ENCODE data around the gene VPREB3. TPM values are rescaled to one million over a fixed set of nuclear protein-coding genes. Genes with fewer than 3 reads are reported as not detected.
A peak's percentile ranks its signal among the peaks of the same experiment; 100 is the strongest.

VPREB3 gene
- polyA plus RNA-seq, 10 donors = 0.26 to 1.4 (median 0.84) TPM; not detected in 1

GRCh38 chr22:23767673-23768548 lies 13.7 kb upstream of the VPREB3 start, which contains the start of gene CHCHD10:
TSS of gene CHCHD10 (minus strand) at chr22:23767972. CDS start at chr22:23767874, 98 bp downstream.
- DNase-seq = peak in 2 of 3 donors; percentile 82 to 91

- DNase-seq = peak in 1 of 3 donors; percentile 33
Observed at GRCh38 chr22:23767303-23767672, 13.1 kb upstream of the VPREB3 start.

- DNase-seq = no peak
Observed at GRCh38 chr22:23764899-23765881, 11.0 kb upstream of the VPREB3 start.

- no peak for DNase-seq
Observed at GRCh38 chr22:23763954-23764353, 9.7 kb upstream of the VPREB3 start.

- DNase-seq = no peak
Observed at GRCh38 chr22:23763579-23763945, 9.3 kb upstream of the VPREB3 start.

GRCh38 chr22:23762842-23763578 lies 8.8 kb upstream of the VPREB3 start, which contains the start of gene C22orf15:
TSS of gene C22orf15 (plus strand) at chr22:23762990. CDS start at chr22:23763307, 317 bp downstream.
- peak in 1 of 3 donors; percentile 50 for DNase-seq

- DNase-seq = no peak
Observed at GRCh38 chr22:23760056-23760455, 5.8 kb upstream of the VPREB3 start.

- no peak for DNase-seq
Observed at GRCh38 chr22:23759566-23759965, 5.3 kb upstream of the VPREB3 start.

- DNase-seq = no peak
Observed at GRCh38 chr22:23756891-23757290, 2.7 kb upstream of the VPREB3 start.

- DNase-seq = no peak
Observed at GRCh38 chr22:23755711-23756110, 1.5 kb upstream of the VPREB3 start.

GRCh38 chr22:23754980-23755636 lies 883 bp upstream of the VPREB3 start:
- no peak for DNase-seq

GRCh38 chr22:23753385-23753784 lies 840 bp downstream of the VPREB3 start:
- DNase-seq = no peak

- DNase-seq = no peak
Observed at GRCh38 chr22:23752750-23753149, 1.5 kb downstream of the VPREB3 start.

GRCh38 chr22:23752090-23752691 lies 2.0 kb downstream of the VPREB3 start:
- DNase-seq = no peak

- DNase-seq = no peak
Observed at GRCh38 chr22:23751441-23751996, 2.7 kb downstream of the VPREB3 start.

- DNase-seq = peak; percentile 83 to 93 (median 90)
Observed at GRCh38 chr22:23750714-23751440, 3.3 kb downstream of the VPREB3 start, which contains the start of gene ZNF70. TSS of gene ZNF70 (minus strand) at chr22:23751112. CDS start at chr22:23745140, 5,972 bp downstream.

- DNase-seq = peak in 1 of 3 donors; percentile 66
Observed at GRCh38 chr22:23750367-23750713, 3.9 kb downstream of the VPREB3 start.

GRCh38 chr22:23749841-23750301 lies 4.4 kb downstream of the VPREB3 start:
- DNase-seq = peak in 2 of 3 donors; percentile 56 to 76

- no peak for DNase-seq
Observed at GRCh38 chr22:23745791-23746190, 8.4 kb downstream of the VPREB3 start.
